ENCODE data around the gene FOXP4. TPM values are rescaled to one million over a fixed set of nuclear protein-coding genes. Genes with fewer than 3 reads are reported as not detected.

The FOXP4 gene
- 10 to 100 TPM; 11.2 to 21.1 (median 14.7) TPM for total RNA-seq
- 3.2 TPM for total RNA-seq (2013)

DNA sequence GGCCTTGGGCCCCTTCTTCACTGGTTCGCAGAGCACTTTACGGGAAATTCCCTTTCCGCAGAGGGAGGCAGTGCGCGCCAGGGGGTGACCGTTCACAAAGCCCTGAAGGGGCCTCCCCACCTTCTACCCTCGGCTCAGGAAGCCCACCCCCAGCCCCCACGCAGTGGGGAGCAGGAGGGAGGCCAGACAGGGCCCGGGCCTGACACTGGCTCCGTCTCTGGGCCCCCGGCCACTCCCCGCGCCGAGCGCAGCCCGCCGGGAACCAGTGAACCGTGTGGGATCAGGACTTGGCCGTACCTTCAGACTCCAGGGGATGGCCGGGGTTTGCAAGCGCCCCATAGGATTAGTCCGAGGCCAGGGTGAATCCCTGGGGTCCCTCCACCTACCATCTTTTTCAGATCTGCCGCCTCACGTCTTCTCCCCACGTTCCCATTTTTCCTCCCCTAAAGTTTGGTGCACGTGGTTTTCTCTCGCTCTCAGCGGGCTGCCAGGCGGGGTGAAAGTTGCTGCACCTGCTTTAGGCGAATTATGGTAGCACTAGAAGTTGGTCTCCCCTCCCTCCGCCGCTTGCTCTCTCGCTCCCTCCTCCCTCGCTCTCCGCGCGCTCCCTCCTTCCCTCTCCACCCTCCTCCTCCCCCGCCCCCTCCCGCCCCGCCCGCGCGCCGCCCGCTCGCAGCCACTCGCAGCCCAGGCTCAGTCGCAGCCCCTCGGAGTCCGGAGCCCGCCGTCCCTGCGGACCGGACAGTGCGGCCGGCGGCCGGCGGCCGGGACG lies at the start of gene FOXP4:
TSS of gene FOXP4 (plus strand) at position 679 of the 772 bp plus-strand sequence. CDS start 19,380 bp downstream, outside the sequence.
- Histone ChIP-seq H3K4me3 (ENCODE audit: low read length) (peak within 1 kb of the TSS; percentile 59), H3K27ac (ENCODE audit: low read length) (no peak within 1 kb of the TSS), H3K9me3 (ENCODE audit: control insufficient read depth, insufficient read depth, low read length) (no peaks in the 10 kb centered on the region), H3K36me3 (ENCODE audit: control insufficient read depth, insufficient read depth, low read length) (no peaks in the 10 kb centered on the region), H3K4me1 (ENCODE audit: control insufficient read depth, insufficient read depth, low read length) (peaks cover 43% of the 10 kb centered on the region), H3K27me3 (ENCODE audit: control insufficient read depth, insufficient read depth, low read length) (peaks cover 15% of the 10 kb centered on the region)
- H3K4me3 Mint-ChIP-seq: peak within 1 kb of the TSS; percentile 94
- ATAC-seq (peak; percentile 77 to 90 (median 81)), DNase-seq (peak; percentile 56 to 92)
- H3K4me1 Mint-ChIP-seq: peaks cover 30 to 42% of the 10 kb centered on the region in 2 donors
- intact Hi-C loops (cut with micrococcal nuclease): loop anchor here (2.0 kb wide), 2 partner anchors 13 to 15 kb away; no protein-coding TSS in a partner anchor
- peak within 1 kb of the TSS; percentile 50 to 81 for H3K27ac Mint-ChIP-seq
- TF ChIP-seq, protein P1, sequence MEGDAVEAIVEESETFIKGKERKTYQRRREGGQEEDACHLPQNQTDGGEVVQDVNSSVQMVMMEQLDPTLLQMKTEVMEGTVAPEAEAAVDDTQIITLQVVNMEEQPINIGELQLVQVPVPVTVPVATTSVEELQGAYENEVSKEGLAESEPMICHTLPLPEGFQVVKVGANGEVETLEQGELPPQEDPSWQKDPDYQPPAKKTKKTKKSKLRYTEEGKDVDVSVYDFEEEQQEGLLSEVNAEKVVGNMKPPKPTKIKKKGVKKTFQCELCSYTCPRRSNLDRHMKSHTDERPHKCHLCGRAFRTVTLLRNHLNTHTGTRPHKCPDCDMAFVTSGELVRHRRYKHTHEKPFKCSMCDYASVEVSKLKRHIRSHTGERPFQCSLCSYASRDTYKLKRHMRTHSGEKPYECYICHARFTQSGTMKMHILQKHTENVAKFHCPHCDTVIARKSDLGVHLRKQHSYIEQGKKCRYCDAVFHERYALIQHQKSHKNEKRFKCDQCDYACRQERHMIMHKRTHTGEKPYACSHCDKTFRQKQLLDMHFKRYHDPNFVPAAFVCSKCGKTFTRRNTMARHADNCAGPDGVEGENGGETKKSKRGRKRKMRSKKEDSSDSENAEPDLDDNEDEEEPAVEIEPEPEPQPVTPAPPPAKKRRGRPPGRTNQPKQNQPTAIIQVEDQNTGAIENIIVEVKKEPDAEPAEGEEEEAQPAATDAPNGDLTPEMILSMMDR (IDR thresholded peaks at IDR 0.05): no peak
- H3K9me3 Mint-ChIP-seq: no peaks in the 10 kb centered on the region
- WGBS (ENCODE audit: insufficient coverage): under 1% methylated on average over 51 of the region's 61 CpGs
- no peaks in the 10 kb centered on the region for H3K36me3 Mint-ChIP-seq
- peaks cover 0 to 12% of the 10 kb centered on the region in 2 donors for H3K27me3 Mint-ChIP-seq (ENCODE audit: low read depth in 2 of 2)

DNA sequence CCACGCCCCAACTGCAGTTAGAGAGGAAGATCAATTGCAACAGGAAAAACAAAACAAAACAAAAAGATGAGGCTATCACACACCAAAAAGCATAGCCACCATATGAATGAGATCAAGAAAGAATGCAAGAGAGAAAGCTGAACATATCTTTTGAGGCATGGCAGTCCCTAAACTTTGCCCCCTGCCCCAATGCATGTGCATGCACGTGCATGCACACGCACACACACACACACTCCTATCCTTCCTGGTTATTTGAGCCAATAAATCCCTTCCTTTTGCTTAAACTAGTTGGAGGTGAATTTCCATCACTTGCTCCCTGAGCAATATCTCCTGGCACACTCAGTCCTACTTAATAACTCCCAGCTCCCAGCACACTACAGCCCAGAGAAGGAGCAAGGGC lies 48.6 kb upstream of the FOXP4 start:
- no peak overlapping the region for H3K27ac ChIP-seq (ENCODE audit: low read length)
- no peaks in the 10 kb centered on the region for H3K9me3 Mint-ChIP-seq
- H3K36me3 Mint-ChIP-seq: no peaks in the 10 kb centered on the region
- no peaks in the 10 kb centered on the region for H3K36me3 ChIP-seq (ENCODE audit: control insufficient read depth, insufficient read depth, low read length)
- H3K4me3 Mint-ChIP-seq: no peak overlapping the region
- ATAC-seq: no peak
- H3K4me1 ChIP-seq (ENCODE audit: control insufficient read depth, insufficient read depth, low read length): peaks cover 7% of the 10 kb centered on the region
- peaks cover 3% of the 10 kb centered on the region for H3K27me3 ChIP-seq (ENCODE audit: control insufficient read depth, insufficient read depth, low read length)
- DNase-seq: no peak
- H3K4me1 Mint-ChIP-seq: peaks cover 8 to 14% of the 10 kb centered on the region in 2 donors
- no peaks in the 10 kb centered on the region for H3K9me3 ChIP-seq (ENCODE audit: control insufficient read depth, insufficient read depth, low read length)
- no peak overlapping the region for H3K4me3 ChIP-seq (ENCODE audit: low read length)
- peaks cover 34 to 55% of the 10 kb centered on the region in 2 donors for H3K27me3 Mint-ChIP-seq (ENCODE audit: low read depth in 2 of 2)
- WGBS (ENCODE audit: insufficient coverage): 95% methylated on average over 3 of the region's 3 CpGs
- intact Hi-C loops (cut with micrococcal nuclease): no loop called here
- TF ChIP-seq, protein P1 (IDR thresholded peaks at IDR 0.05): no peak
- no peak overlapping the region for H3K27ac Mint-ChIP-seq

- Mint-ChIP-seq H3K9me3 (no peaks in the 10 kb centered on the region), H3K27ac (no peak overlapping the region), H3K36me3 (no peaks in the 10 kb centered on the region), H3K4me1 (peaks cover 8 to 18% of the 10 kb centered on the region in 2 donors), H3K4me3 (no peak overlapping the region), H3K27me3 (ENCODE audit: low read depth in 2 of 2) (peaks cover 34 to 55% of the 10 kb centered on the region in 2 donors)
- DNase-seq: no peak
- TF ChIP-seq, protein P1 (IDR thresholded peaks at IDR 0.05): no peak
- Histone ChIP-seq H3K27ac (ENCODE audit: low read length) (no peak overlapping the region), H3K9me3 (ENCODE audit: control insufficient read depth, insufficient read depth, low read length) (no peaks in the 10 kb centered on the region), H3K36me3 (ENCODE audit: control insufficient read depth, insufficient read depth, low read length) (no peaks in the 10 kb centered on the region), H3K4me3 (ENCODE audit: low read length) (no peak overlapping the region), H3K27me3 (ENCODE audit: control insufficient read depth, insufficient read depth, low read length) (peaks cover 7% of the 10 kb centered on the region), H3K4me1 (ENCODE audit: control insufficient read depth, insufficient read depth, low read length) (peaks cover 11% of the 10 kb centered on the region)
- 94% methylated on average over 2 of the region's 2 CpGs for WGBS (ENCODE audit: insufficient coverage)
- intact Hi-C loops (cut with micrococcal nuclease): no loop called here
- ATAC-seq: no peak
These were observed 48.2 kb upstream of the FOXP4 start for GRCh38 chr6:41497994-41498393.
